ENCODE results near the gene PLD6.

The PLD6 gene

GRCh38 chr17:17172001-17172939 is 33.9 kb downstream of the PLD6 start:
- Histone ChIP-seq H3K4me3 (ENCODE audit: insufficient read depth, low read length, poor library complexity, severe bottlenecking) (no peak overlapping the region), H3K4me2 (ENCODE audit: low read depth, low read length, poor library complexity, severe bottlenecking) (no peak overlapping the region), H3K27ac (ENCODE audit: low read depth, low read length) (no peak overlapping the region), H2AFZ (ENCODE audit: low read depth, low read length, severe bottlenecking) (no peak overlapping the region), H3K79me2 (ENCODE audit: insufficient read depth, low read length) (no peaks in the 10 kb centered on the region), H3K9me3 (ENCODE audit: insufficient read depth, low read length) (no peaks in the 10 kb centered on the region), H3F3A (ENCODE audit: insufficient read depth) (no peaks in the 10 kb centered on the region), H4K20me1 (ENCODE audit: low read depth, low read length) (no peaks in the 10 kb centered on the region), H3K36me3 (ENCODE audit: low read length) (no peaks in the 10 kb centered on the region), H3K9me2 (replicated peaks; ENCODE audit: insufficient read depth, low read length) (no peaks in the 10 kb centered on the region), H3K27me3 (ENCODE audit: low read length) (no peaks in the 10 kb centered on the region), H3K9ac (ENCODE audit: low read length) (no peak overlapping the region)
- no peak for TF ChIP-seq CTCF (IDR thresholded peaks at IDR 0.05; ENCODE audit: insufficient read depth, low read length, poor library complexity, severe bottlenecking)

- Histone ChIP-seq H3F3A (ENCODE audit: insufficient read depth) (no peaks in the 10 kb centered on the region), H4K20me1 (ENCODE audit: low read depth, low read length) (no peaks in the 10 kb centered on the region), H3K9me3 (ENCODE audit: insufficient read depth, low read length) (no peaks in the 10 kb centered on the region), H3K27ac (ENCODE audit: low read depth, low read length) (no peak overlapping the region), H3K4me3 (ENCODE audit: insufficient read depth, low read length, poor library complexity, severe bottlenecking) (no peak overlapping the region), H3K9me2 (replicated peaks; ENCODE audit: insufficient read depth, low read length) (no peaks in the 10 kb centered on the region), H3K4me2 (ENCODE audit: low read depth, low read length, poor library complexity, severe bottlenecking) (no peak overlapping the region), H2AFZ (ENCODE audit: low read depth, low read length, severe bottlenecking) (no peak overlapping the region), H3K36me3 (ENCODE audit: low read length) (no peaks in the 10 kb centered on the region), H3K79me2 (ENCODE audit: insufficient read depth, low read length) (no peaks in the 10 kb centered on the region), H3K9ac (ENCODE audit: low read length) (no peak overlapping the region), H3K27me3 (ENCODE audit: low read length) (no peaks in the 10 kb centered on the region)
- TF ChIP-seq CTCF (IDR thresholded peaks at IDR 0.05; ENCODE audit: insufficient read depth, low read length, poor library complexity, severe bottlenecking) (no peak), EZH2phosphoT487 (conservative IDR thresholded peaks at IDR 0.05; ENCODE audit: low read length) (no peak)
These were observed 34.9 kb downstream of the PLD6 start for GRCh38 chr17:17171186-17171585.

GRCh38 chr17:17170346-17170985 is 35.7 kb downstream of the PLD6 start:
- TF ChIP-seq CTCF (IDR thresholded peaks at IDR 0.05; ENCODE audit: insufficient read depth, low read length, poor library complexity, severe bottlenecking) (no peak), EZH2phosphoT487 (conservative IDR thresholded peaks at IDR 0.05; ENCODE audit: low read length) (no peak)
- H2AFZ ChIP-seq (ENCODE audit: low read depth, low read length, severe bottlenecking), result no peak overlapping the region
- no peaks in the 10 kb centered on the region for H4K20me1 ChIP-seq (ENCODE audit: low read depth, low read length)
- H3K27ac ChIP-seq (ENCODE audit: low read depth, low read length), result no peak overlapping the region
- H3K36me3 ChIP-seq (ENCODE audit: low read length), result no peaks in the 10 kb centered on the region
- no peaks in the 10 kb centered on the region for H3F3A ChIP-seq (ENCODE audit: insufficient read depth)
- no peaks in the 10 kb centered on the region for H3K79me2 ChIP-seq (ENCODE audit: insufficient read depth, low read length)
- H3K9me3 ChIP-seq (ENCODE audit: insufficient read depth, low read length), result no peaks in the 10 kb centered on the region
- no peak overlapping the region for H3K4me3 ChIP-seq (ENCODE audit: insufficient read depth, low read length, poor library complexity, severe bottlenecking)
- no peaks in the 10 kb centered on the region for H3K27me3 ChIP-seq (ENCODE audit: low read length)
- H3K9ac ChIP-seq (ENCODE audit: low read length), result no peak overlapping the region
- no peaks in the 10 kb centered on the region for H3K9me2 ChIP-seq (replicated peaks; ENCODE audit: insufficient read depth, low read length)
- no peak overlapping the region for H3K4me2 ChIP-seq (ENCODE audit: low read depth, low read length, poor library complexity, severe bottlenecking)
